ENCODE results near the gene SDK1. TPM values are rescaled to one million over a fixed set of nuclear protein-coding genes. Genes with fewer than 3 reads are reported as not detected.

The SDK1 gene
- total RNA-seq, 1 experiment from 2014 or later: 9.3 TPM

DNA sequence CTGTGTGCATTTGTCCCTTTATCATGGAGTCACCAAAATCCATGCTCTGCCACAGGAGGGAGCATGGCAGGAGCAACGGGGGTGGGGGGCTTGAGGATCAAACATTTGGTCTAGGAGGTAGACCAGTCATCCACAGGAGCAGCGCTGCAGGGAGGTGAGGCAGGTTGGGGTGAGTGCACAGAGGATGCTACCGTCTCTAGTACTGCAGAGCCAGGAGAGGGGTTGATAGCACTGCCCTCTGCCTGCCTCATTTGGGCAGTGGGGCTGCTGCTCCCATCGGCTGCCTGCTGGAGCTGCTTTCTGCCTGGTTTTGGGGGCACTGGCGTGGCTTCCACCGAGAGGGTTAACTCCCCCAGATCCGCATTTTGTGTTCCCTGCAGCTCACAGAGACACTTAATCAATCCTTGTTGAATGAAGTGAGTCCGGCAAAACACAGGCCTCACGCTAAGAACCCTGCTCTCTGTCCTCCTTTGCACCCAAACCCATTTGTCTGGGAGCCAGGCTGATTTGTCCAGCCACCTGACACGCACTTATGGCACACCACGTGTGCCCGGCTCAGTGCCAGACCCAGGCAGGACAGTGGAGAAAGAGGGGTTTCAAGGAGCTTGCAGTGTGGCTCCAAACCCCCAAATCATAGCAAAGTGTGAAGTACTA lies 854.0 kb downstream of the SDK1 start (continued):
- TF ChIP-seq, protein P1, sequence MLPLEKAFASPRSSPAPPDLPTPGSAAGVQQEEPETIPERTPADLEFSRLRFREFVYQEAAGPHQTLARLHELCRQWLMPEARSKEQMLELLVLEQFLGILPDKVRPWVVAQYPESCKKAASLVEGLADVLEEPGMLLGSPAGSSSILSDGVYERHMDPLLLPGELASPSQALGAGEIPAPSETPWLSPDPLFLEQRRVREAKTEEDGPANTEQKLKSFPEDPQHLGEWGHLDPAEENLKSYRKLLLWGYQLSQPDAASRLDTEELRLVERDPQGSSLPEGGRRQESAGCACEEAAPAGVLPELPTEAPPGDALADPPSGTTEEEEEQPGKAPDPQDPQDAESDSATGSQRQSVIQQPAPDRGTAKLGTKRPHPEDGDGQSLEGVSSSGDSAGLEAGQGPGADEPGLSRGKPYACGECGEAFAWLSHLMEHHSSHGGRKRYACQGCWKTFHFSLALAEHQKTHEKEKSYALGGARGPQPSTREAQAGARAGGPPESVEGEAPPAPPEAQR (CRISPR knock-in tag; IDR thresholded peaks at IDR 0.05): no peak
- no peak for TF ChIP-seq EMX1 (CRISPR knock-in tag; IDR thresholded peaks at IDR 0.05)
- no peak for TF ChIP-seq IRF2 (CRISPR knock-in tag; IDR thresholded peaks at IDR 0.05; ENCODE audit: borderline replicate concordance, low read depth)

GRCh38 chr7:4156190-4156589 lies 855.1 kb downstream of the SDK1 start:
- Mint-ChIP-seq H3K4me1 (no peaks in the 10 kb centered on the region), H3K27me3 (ENCODE audit: low read depth) (no peaks in the 10 kb centered on the region), H3K9me3 (no peaks in the 10 kb centered on the region), H3K4me3 (no peak overlapping the region), H3K27ac (no peak overlapping the region), H3K36me3 (no peaks in the 10 kb centered on the region)
- no peak for ATAC-seq
- DNase-seq (ENCODE audit: low spot score): no peak
- no peak for TF ChIP-seq ZNF416 (CRISPR knock-in tag; IDR thresholded peaks at IDR 0.05)
- no peak for TF ChIP-seq RORB (CRISPR knock-in tag; IDR thresholded peaks at IDR 0.05)
- TF ChIP-seq, protein P2, sequence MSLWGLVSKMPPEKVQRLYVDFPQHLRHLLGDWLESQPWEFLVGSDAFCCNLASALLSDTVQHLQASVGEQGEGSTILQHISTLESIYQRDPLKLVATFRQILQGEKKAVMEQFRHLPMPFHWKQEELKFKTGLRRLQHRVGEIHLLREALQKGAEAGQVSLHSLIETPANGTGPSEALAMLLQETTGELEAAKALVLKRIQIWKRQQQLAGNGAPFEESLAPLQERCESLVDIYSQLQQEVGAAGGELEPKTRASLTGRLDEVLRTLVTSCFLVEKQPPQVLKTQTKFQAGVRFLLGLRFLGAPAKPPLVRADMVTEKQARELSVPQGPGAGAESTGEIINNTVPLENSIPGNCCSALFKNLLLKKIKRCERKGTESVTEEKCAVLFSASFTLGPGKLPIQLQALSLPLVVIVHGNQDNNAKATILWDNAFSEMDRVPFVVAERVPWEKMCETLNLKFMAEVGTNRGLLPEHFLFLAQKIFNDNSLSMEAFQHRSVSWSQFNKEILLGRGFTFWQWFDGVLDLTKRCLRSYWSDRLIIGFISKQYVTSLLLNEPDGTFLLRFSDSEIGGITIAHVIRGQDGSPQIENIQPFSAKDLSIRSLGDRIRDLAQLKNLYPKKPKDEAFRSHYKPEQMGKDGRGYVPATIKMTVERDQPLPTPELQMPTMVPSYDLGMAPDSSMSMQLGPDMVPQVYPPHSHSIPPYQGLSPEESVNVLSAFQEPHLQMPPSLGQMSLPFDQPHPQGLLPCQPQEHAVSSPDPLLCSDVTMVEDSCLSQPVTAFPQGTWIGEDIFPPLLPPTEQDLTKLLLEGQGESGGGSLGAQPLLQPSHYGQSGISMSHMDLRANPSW (CRISPR knock-in tag; conservative IDR thresholded peaks at IDR 0.05; ENCODE audit: low read depth): no peak
- TF ChIP-seq, protein P3, sequence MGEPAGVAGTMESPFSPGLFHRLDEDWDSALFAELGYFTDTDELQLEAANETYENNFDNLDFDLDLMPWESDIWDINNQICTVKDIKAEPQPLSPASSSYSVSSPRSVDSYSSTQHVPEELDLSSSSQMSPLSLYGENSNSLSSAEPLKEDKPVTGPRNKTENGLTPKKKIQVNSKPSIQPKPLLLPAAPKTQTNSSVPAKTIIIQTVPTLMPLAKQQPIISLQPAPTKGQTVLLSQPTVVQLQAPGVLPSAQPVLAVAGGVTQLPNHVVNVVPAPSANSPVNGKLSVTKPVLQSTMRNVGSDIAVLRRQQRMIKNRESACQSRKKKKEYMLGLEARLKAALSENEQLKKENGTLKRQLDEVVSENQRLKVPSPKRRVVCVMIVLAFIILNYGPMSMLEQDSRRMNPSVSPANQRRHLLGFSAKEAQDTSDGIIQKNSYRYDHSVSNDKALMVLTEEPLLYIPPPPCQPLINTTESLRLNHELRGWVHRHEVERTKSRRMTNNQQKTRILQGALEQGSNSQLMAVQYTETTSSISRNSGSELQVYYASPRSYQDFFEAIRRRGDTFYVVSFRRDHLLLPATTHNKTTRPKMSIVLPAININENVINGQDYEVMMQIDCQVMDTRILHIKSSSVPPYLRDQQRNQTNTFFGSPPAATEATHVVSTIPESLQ (CRISPR knock-in tag; IDR thresholded peaks at IDR 0.05): no peak
- TF ChIP-seq NFYB (CRISPR knock-in tag; conservative IDR thresholded peaks at IDR 0.05; ENCODE audit: low read depth): no peak
- no peak for TF ChIP-seq JUN (CRISPR knock-in tag; IDR thresholded peaks at IDR 0.05)
- ChIA-PET CTCF (no interaction called here), POLR2A (no interaction called here)

- no peak for ATAC-seq
- POLR2A ChIA-PET: no interaction called here
- H3K4me1 Mint-ChIP-seq: no peaks in the 10 kb centered on the region
Observed at GRCh38 chr7:4157651-4158050, 856.6 kb downstream of the SDK1 start.

More at GRCh38 chr7:4157651-4158050, 856.6 kb downstream of the SDK1 start:
- CTCF ChIA-PET: interaction anchor here (0.8 to 1.3 kb wide), 3 partner anchors 13 to 135 kb away, joined by 3 to 4 read pairs (median 3); no protein-coding TSS in a partner anchor
- H3K9me3 Mint-ChIP-seq: no peaks in the 10 kb centered on the region
- no peaks in the 10 kb centered on the region for H3K27me3 Mint-ChIP-seq (ENCODE audit: low read depth)
- H3K36me3 Mint-ChIP-seq: no peaks in the 10 kb centered on the region
- no peak overlapping the region for H3K4me3 Mint-ChIP-seq
- DNase-seq (ENCODE audit: low spot score): no peak
- no peak overlapping the region for H3K27ac Mint-ChIP-seq
- TF ChIP-seq, protein P4, sequence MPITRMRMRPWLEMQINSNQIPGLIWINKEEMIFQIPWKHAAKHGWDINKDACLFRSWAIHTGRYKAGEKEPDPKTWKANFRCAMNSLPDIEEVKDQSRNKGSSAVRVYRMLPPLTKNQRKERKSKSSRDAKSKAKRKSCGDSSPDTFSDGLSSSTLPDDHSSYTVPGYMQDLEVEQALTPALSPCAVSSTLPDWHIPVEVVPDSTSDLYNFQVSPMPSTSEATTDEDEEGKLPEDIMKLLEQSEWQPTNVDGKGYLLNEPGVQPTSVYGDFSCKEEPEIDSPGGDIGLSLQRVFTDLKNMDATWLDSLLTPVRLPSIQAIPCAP (CRISPR knock-in tag; IDR thresholded peaks at IDR 0.05): no peak
- TF ChIP-seq TCF7 (CRISPR knock-in tag; IDR thresholded peaks at IDR 0.05; ENCODE audit: low read depth) (no peak), CREM (CRISPR knock-in tag; IDR thresholded peaks at IDR 0.05) (no peak), NFYB (CRISPR knock-in tag; conservative IDR thresholded peaks at IDR 0.05; ENCODE audit: low read depth) (no peak)
- TF ChIP-seq, protein P5, sequence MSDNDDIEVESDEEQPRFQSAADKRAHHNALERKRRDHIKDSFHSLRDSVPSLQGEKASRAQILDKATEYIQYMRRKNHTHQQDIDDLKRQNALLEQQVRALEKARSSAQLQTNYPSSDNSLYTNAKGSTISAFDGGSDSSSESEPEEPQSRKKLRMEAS (CRISPR knock-in tag; IDR thresholded peaks at IDR 0.05): no peak
- TF ChIP-seq, protein P6, sequence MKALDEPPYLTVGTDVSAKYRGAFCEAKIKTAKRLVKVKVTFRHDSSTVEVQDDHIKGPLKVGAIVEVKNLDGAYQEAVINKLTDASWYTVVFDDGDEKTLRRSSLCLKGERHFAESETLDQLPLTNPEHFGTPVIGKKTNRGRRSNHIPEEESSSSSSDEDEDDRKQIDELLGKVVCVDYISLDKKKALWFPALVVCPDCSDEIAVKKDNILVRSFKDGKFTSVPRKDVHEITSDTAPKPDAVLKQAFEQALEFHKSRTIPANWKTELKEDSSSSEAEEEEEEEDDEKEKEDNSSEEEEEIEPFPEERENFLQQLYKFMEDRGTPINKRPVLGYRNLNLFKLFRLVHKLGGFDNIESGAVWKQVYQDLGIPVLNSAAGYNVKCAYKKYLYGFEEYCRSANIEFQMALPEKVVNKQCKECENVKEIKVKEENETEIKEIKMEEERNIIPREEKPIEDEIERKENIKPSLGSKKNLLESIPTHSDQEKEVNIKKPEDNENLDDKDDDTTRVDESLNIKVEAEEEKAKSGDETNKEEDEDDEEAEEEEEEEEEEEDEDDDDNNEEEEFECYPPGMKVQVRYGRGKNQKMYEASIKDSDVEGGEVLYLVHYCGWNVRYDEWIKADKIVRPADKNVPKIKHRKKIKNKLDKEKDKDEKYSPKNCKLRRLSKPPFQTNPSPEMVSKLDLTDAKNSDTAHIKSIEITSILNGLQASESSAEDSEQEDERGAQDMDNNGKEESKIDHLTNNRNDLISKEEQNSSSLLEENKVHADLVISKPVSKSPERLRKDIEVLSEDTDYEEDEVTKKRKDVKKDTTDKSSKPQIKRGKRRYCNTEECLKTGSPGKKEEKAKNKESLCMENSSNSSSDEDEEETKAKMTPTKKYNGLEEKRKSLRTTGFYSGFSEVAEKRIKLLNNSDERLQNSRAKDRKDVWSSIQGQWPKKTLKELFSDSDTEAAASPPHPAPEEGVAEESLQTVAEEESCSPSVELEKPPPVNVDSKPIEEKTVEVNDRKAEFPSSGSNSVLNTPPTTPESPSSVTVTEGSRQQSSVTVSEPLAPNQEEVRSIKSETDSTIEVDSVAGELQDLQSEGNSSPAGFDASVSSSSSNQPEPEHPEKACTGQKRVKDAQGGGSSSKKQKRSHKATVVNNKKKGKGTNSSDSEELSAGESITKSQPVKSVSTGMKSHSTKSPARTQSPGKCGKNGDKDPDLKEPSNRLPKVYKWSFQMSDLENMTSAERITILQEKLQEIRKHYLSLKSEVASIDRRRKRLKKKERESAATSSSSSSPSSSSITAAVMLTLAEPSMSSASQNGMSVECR (CRISPR knock-in tag; IDR thresholded peaks at IDR 0.05; ENCODE audit: borderline replicate concordance): no peak
- TF ChIP-seq, protein P7, sequence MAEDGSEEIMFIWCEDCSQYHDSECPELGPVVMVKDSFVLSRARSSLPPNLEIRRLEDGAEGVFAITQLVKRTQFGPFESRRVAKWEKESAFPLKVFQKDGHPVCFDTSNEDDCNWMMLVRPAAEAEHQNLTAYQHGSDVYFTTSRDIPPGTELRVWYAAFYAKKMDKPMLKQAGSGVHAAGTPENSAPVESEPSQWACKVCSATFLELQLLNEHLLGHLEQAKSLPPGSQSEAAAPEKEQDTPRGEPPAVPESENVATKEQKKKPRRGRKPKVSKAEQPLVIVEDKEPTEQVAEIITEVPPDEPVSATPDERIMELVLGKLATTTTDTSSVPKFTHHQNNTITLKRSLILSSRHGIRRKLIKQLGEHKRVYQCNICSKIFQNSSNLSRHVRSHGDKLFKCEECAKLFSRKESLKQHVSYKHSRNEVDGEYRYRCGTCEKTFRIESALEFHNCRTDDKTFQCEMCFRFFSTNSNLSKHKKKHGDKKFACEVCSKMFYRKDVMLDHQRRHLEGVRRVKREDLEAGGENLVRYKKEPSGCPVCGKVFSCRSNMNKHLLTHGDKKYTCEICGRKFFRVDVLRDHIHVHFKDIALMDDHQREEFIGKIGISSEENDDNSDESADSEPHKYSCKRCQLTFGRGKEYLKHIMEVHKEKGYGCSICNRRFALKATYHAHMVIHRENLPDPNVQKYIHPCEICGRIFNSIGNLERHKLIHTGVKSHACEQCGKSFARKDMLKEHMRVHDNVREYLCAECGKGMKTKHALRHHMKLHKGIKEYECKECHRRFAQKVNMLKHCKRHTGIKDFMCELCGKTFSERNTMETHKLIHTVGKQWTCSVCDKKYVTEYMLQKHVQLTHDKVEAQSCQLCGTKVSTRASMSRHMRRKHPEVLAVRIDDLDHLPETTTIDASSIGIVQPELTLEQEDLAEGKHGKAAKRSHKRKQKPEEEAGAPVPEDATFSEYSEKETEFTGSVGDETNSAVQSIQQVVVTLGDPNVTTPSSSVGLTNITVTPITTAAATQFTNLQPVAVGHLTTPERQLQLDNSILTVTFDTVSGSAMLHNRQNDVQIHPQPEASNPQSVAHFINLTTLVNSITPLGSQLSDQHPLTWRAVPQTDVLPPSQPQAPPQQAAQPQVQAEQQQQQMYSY (CRISPR knock-in tag; IDR thresholded peaks at IDR 0.05): no peak

Data from WTC11 (cell line).